ENCODE results near the gene WASHC1.
"Not testable (repeated sequence)": the region's sequence is repeated elsewhere in the genome, so short reads cannot be mapped to it uniquely, and the experiment has no call there.

Gene WASHC1

GRCh38 chr9:14129-14809 lies 15.0 kb downstream of the WASHC1 start:
- 90% methylated on average over 6 of the region's 10 CpGs for WGBS, 2 experiments

GRCh38 chr9:11206-11605 lies 18.1 kb downstream of the WASHC1 start:
- H3K4me1 ChIP-seq (ENCODE audit: control insufficient read depth, insufficient read depth, low read length); H3K4me3 ChIP-seq (ENCODE audit: insufficient read depth, low read depth, low read length); H3K9me3 ChIP-seq (ENCODE audit: control insufficient read depth, low read length); H3K27ac ChIP-seq (ENCODE audit: insufficient read depth, low read depth, low read length, poor library complexity, severe bottlenecking); H3K27me3 ChIP-seq (ENCODE audit: control insufficient read depth, insufficient read depth, low read length, poor library complexity, severe bottlenecking); H3K36me3 ChIP-seq (ENCODE audit: control insufficient read depth, insufficient read depth, low read length): not testable (repeated sequence)
- WGBS, 2 experiments = 49 to 62% methylated on average over 6 to 8 of the region's 26 CpGs

More at GRCh38 chr9:14129-14809, 15.0 kb downstream of the WASHC1 start:
- not testable (repeated sequence) for H3K9me3 ChIP-seq (ENCODE audit: control insufficient read depth, low read length); H3K4me1 ChIP-seq (ENCODE audit: control insufficient read depth, insufficient read depth, low read length); H3K27me3 ChIP-seq (ENCODE audit: control insufficient read depth, insufficient read depth, low read length, poor library complexity, severe bottlenecking); H3K36me3 ChIP-seq (ENCODE audit: control insufficient read depth, insufficient read depth, low read length); H3K4me3 ChIP-seq (ENCODE audit: insufficient read depth, low read depth, low read length); H3K27ac ChIP-seq (ENCODE audit: insufficient read depth, low read depth, low read length, poor library complexity, severe bottlenecking)

GRCh38 chr9:10653-11053 lies 18.6 kb downstream of the WASHC1 start:
- H3K9me3 ChIP-seq (ENCODE audit: control insufficient read depth, low read length); H3K4me1 ChIP-seq (ENCODE audit: control insufficient read depth, insufficient read depth, low read length); H3K4me3 ChIP-seq (ENCODE audit: insufficient read depth, low read depth, low read length); H3K27ac ChIP-seq (ENCODE audit: insufficient read depth, low read depth, low read length, poor library complexity, severe bottlenecking); H3K36me3 ChIP-seq (ENCODE audit: control insufficient read depth, insufficient read depth, low read length); H3K27me3 ChIP-seq (ENCODE audit: control insufficient read depth, insufficient read depth, low read length, poor library complexity, severe bottlenecking): not testable (repeated sequence)
- 91 to 93% methylated on average over 35 to 38 of the region's 41 CpGs for WGBS, 2 experiments

- WGBS, 2 experiments = no CpG with 5 or more reads among the region's 13 CpGs
These were observed 19.0 kb downstream of the WASHC1 start for GRCh38 chr9:10207-10606.

More at GRCh38 chr9:10207-10606, 19.0 kb downstream of the WASHC1 start:
- H3K27me3 ChIP-seq (ENCODE audit: control insufficient read depth, insufficient read depth, low read length, poor library complexity, severe bottlenecking); H3K36me3 ChIP-seq (ENCODE audit: control insufficient read depth, insufficient read depth, low read length); H3K4me1 ChIP-seq (ENCODE audit: control insufficient read depth, insufficient read depth, low read length); H3K9me3 ChIP-seq (ENCODE audit: control insufficient read depth, low read length); H3K4me3 ChIP-seq (ENCODE audit: insufficient read depth, low read depth, low read length); H3K27ac ChIP-seq (ENCODE audit: insufficient read depth, low read depth, low read length, poor library complexity, severe bottlenecking): not testable (repeated sequence)

Data from ectodermal cell (in vitro differentiated cells).